Raji (cell line): Measurements from ENCODE around the gene HARS1.

Experiments
- POLR2A ChIP-seq: IDR thresholded peaks from 2 replicates; pipeline ENCODE4 v1.6.1; 2011; ENCODE audit warnings: low read depth, low read length, control low read depth; ENCODE audit not compliant: insufficient read depth

Gene HARS1

GRCh38 chr5:140690941-140691924, at the start of gene HARS1, which contains the start of gene HARS2:
Gene HARS1, minus strand, starts transcription at chr5:140691370. Its CDS starts 66 bp downstream, at chr5:140691304.
Gene HARS2, plus strand, starts transcription at chr5:140691455. Its CDS starts 194 bp downstream, at chr5:140691649.
- peak; percentile 98 for TF ChIP-seq POLR2A

DNA sequence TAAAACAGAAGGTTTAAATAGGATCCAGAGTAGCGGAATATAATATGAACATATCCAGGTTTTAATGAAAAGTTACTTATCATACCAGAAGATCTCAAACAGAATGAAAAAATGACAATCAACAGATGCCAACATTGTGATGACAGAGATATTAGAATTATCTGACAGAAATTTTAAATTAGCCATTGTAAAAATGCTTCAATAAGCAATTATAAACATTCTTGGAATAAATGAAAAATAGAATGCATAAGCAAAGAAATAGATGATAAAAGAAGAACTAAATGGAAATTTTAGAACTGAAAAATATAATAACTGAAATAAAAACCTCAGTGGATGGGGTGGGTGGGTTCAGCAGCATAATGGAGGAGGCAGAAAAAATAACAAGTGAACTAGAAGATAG, 46.3 kb upstream of the HARS1 start:
- TF ChIP-seq POLR2A = no peak

DNA sequence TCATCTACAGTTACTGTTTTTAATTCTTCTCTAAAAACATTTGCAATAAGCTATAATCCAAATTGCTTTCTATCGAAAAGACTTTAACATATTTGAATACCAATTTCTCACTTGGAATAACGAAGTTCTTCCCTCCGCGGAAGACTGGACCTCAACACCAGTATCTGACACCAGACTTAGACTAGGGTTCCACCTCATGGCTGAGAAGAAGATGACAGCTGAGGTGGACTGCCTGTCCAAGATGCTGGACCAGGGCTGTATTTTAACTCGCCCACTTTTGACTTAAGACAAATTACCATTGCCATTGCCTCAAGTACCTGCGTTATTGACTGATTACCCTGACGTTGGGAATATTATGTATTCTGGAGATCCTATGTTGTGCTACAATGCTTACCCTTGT, 43.2 kb upstream of the HARS1 start:
- no peak for TF ChIP-seq POLR2A

GRCh38 chr5:140733098-140733497, 41.9 kb upstream of the HARS1 start:
- no peak for TF ChIP-seq POLR2A

DNA sequence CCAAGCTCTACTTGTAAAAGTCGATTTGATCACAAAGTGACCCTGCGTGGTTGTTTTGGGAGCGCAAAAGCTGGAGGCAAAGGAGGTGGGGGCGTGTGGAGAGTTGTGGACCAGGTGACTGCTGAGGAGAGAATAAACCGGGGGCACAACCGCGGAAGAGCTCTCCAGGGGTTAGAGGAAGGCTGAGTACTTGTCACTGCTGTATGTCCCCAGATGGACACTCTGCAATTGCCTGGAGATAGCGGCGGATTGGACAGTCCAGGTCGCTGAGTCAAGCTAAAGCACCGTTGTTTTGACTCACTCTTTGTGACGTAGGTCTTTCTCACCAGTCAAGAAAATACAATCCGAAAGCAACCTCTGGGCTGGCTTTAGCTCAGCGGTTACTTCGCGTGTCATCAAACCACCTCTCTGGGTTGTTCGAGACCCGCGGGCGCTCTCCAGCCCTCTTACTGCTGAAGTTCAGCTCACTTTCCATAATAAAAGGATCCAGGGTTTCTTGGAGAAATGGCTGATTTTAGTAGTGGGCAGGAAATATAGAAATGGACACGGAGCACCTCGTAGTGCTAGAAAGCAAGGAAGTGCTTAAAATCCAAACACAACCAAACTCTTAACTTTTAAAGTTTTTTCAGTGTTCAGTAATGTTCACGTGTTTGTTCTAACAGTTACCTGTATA, 34.8 kb upstream of the HARS1 start:
- no peak for TF ChIP-seq POLR2A

- TF ChIP-seq POLR2A = no peak
Observed at GRCh38 chr5:140718266-140718592, 27.1 kb upstream of the HARS1 start.

DNA sequence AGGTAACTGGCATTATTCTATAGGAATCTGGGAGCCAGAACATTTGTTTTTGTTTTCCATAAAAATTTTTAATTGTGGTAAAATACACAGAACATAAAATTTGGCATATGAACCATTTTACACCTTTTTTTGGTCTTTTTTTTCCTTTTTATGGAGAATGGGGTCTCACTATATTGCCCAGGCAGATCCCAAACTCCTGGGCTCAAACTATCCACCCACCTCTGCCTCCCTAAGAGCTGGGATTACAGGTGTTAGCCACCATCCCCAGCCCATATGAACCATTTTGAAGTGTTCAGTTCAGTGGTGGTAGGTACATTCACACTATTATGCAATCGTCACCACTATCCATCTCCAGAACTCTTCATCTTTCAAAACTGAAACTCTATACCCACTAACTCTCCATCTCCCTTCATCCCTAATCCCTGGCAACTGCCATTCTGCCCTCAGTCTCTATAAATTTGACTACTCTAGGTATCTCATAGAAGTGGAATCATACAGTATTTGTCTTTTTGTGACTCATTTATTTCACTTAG, 22.5 kb upstream of the HARS1 start:
- TF ChIP-seq POLR2A = no peak

DNA sequence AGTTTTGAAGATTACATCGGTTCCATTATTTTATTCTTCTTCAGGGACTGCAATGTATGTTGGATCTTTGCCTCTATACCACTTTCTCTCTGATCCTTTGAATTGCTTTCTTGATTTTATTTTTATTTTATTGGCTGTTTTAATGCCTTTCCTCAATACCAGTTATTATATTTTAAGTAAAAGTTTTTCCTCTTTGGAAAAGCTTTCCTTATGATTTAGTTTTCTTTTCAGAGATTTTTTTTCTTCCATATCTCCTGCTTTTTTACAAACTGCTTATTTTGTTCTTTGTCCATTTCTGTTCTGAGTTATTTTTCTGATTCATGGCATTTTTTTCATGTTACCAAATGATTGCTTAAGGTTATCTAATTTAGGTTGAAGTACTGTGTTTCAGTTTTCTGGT, 20.6 kb upstream of the HARS1 start:
- no peak for TF ChIP-seq POLR2A

DNA sequence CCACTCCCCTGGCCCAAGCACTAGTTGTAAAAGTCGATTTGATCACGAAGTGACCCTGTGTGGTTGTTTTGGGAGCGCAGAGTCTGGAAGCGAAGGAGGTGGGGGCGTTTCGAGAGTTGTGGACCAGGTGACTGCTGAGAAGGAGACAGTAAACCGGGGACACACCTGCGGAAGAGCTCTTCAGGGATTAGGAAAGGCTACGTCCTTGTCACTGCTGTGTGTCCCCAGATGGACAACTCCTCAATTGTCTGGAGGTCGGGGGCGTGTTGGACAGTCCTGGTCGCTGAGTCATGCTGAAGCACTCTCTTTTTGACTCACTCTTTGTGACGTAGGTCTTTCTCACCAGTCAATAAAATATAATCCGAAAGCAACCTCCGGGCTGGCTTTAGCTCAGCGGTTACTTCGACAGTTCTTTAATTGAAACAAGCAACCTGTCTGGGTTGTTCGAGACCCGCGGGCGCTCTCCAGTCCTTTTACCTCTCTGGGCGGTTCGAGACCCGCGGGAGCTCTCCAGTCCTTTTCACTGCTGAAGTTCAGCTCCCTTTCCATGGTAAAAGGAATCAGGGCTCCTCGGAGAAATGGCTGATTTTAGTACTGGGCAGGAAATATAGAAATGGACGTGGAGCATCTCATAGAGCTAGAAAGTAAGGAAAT, 19.9 kb upstream of the HARS1 start:
- 0 out of 2 replicates have a peak, but pooled peaks have one; percentile 29 for TF ChIP-seq POLR2A

GRCh38 chr5:140707812-140708211, 16.6 kb upstream of the HARS1 start:
- TF ChIP-seq POLR2A = no peak

DNA sequence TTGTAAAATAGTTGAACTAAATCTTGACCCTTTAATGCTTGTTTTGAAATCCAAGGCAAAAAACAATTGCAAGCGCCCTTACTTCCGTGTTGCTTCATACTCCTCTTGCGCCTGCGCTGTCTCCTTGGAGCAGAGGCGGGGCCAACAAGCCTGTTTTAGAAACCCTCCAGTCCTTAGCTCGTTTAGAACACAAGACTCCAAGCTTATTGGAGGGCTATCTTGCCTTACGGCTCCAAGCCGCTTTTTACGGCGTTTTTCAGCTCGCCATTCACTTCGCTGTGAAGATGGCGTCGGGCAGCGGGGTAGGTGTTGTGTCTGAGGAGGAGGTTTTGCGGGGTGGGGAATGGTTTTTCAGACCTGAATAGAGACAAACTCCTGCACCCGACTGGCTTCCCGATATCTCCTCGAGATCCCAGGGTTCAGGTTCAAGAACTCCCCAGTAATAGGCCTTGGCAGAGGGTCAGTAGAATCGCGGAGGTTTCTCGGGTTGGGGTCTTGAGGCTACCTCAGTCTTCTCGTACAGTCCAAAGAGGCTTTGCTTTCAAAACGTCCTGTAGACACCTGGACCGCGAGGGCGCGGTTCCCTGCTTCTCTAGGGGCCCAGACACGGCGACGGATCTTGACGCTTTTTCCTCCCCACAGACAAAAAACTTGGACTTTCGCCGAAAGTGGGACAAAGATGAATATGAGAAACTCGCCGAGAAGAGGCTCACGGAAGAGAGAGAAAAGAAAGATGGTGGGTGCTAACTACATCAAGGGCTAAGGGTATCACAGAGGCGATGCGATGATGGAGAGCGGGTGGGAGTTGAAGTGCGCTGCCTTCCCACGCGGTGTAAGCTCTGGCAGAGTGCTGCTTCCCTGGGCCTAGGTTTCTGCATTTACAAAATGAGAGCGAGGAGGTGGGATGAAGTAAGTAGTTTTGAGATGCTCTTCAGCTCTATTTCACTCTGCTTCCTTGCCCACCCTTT, 9.3 kb upstream of the HARS1 start, which contains the start of gene ZMAT2:
Gene ZMAT2, plus strand, starts transcription at position 271 of the 968 bp plus-strand sequence. Its CDS starts 14 bp downstream, at position 285.
- TF ChIP-seq POLR2A = peak; percentile 74

- TF ChIP-seq POLR2A = no peak
Observed at GRCh38 chr5:140696891-140697492, 5.8 kb upstream of the HARS1 start.

DNA sequence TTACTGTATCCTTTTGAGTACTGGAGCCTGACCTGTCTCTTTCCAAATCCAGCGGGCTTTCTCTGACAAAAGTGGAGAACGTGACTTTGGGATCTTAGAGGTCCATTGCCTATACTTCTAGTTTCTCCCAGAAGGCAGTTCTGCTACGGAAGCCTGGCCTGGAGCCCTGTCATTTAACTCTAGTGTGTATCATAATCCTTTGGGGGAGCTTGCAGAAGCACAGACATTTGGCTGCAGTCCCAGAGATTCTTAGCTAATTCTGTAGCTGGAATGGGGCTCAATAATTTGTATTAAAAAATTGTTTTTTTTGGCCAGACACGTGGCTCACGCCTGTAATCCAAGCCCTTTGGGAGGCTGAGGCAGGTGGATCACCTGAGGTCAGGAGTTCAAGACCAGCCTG, 3.1 kb upstream of the HARS1 start:
- TF ChIP-seq POLR2A = no peak
